G401 (cell line): Measurements from ENCODE around the gene DUSP7. TPM values are rescaled to one million over a fixed set of nuclear protein-coding genes. Genes with fewer than 3 reads are reported as not detected.

Experiments used
- DNase-seq: peaks from one replicate; pipeline ENCODE4 v3.0.0-alpha.2; 2015; ENCODE audit warnings: low spot score
- in situ Hi-C: cut with HindIII; loops from 2 replicates; pipeline ENCODE4 v1.10.0; 2016; ENCODE audit warnings: low sequenced_read_pairs, mixed read lengths
- total RNA-seq: library from RNA; depleted of rRNA; stranded (reverse); fragments of >200 nt; shearing (Covaris generic); gene quantifications from 2 replicates; pipeline ENCODE4 v1.2.3, GENCODE V29; 2014; rRNA removed

DUSP7 gene, protein sequence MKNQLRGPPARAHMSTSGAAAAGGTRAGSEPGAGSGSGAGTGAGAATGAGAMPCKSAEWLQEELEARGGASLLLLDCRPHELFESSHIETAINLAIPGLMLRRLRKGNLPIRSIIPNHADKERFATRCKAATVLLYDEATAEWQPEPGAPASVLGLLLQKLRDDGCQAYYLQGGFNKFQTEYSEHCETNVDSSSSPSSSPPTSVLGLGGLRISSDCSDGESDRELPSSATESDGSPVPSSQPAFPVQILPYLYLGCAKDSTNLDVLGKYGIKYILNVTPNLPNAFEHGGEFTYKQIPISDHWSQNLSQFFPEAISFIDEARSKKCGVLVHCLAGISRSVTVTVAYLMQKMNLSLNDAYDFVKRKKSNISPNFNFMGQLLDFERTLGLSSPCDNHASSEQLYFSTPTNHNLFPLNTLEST
- 14.6 and 16.8 TPM in 2 replicates for total RNA-seq

DNA sequence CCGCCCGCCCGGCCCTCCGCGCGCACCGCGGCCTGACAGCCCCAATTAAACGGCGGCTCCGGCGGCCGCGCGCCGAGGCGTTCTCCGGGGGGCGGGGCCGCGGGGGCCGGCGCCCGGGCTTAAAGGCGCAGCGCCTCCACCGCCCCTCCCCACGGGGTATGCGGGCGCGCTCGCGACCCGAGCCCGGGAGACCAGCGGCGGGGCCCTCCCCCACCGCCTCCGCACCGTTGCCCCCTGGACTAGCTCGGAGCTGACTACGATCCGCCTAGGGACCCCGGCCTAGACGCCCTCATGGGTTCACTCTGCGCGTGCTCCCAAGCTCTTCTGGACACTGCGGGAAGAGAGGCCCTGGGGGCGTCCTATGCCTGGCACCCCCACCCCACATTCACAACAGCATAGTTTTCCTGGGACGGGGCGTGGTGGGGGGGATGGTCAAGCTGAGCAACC, at the start of gene DUSP7:
DUSP7 (minus strand) TSS at position 51 of the 447 bp plus-strand sequence. CDS start 205 bp downstream, outside the sequence.
- in situ Hi-C loops: no loop called here
- peak; percentile 68 for DNase-seq

DNA sequence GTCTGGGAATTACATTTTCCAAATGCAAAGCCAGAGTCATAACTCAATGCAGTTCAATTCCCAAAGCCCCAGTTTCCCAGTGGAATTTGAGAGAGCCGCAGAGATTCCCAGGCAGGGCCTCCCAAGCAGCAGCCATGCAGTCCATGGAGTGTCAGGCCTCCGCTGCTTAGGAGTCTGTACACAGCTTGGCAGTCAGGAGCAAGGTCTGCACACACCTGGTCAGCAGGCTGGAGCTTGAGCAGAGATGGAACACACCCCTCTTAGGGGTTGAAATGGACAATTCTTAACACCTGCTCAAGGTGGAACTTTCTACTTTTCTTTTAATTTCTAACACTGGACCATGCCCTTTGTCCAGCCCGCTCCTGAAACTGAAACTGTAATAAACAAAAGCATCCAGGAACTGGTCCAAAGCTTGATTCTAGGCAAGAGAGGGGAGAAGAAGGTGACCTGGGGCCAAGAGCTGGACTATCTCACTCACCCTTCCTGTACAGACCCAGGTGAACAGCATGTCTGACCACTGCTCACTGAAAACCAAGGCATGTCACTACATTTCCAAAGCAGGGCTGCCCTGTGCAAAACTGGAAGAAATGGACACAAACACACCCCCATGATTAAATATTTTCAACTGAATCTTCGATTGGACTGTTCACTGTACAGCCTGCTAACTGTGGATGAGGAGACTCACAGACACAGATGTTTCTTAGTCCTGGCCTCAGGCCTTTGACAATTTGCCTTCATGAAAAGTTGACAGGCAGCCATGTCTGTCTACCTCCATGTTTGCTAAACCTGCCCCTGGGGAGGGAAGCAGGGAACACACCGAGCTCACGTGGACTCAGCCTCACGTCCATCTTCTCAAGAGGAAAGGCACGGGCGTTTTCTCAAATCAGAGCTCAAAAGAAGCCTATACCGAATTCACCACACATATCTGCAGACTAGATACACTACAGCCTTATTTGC, 48.6 kb upstream of the DUSP7 start:
- in situ Hi-C loops: no loop called here
- DNase-seq: no peak

DNA sequence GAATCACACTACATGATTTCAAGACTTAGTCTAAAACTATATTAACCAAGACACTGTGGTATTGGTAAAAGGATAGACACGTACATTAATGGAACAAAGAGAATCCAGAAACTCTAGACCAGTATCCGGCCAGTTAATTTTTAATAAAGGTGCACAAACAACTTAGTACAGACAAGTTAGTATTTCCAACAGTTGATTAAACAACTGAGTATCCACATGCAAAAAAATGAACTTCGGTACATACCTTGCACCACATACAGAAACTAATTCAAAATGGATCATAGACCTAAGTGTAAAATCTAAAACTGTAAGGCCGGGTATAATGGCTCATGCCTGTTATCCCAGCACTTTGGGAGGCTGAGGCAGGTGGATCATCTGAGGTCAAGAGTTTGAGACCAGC, 46.6 kb upstream of the DUSP7 start:
- in situ Hi-C loops: no loop called here
- no peak for DNase-seq

DNA sequence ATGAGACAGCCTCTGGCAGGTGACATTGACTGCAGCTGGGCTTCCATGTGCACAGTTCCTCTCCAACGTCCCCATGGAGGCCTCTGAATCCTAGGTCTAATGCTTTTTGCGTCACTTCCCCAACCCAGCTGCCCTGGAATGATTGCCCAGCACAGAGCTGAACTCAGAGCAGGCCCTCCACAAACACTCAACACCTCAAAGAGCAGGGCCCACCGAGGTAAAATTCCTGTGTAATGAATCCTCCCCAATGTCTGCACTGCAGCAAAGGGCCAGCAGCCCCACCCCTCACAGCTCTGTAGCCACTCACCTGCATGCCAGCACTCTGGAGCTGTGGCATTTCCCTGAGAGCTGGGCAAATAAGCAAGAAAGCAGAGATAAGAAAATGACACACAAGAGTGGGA, 42.6 kb upstream of the DUSP7 start:
- DNase-seq: no peak
- in situ Hi-C loops: no loop called here

GRCh38 chr3:52097851-52098507, 41.6 kb upstream of the DUSP7 start:
- no peak for DNase-seq

DNA sequence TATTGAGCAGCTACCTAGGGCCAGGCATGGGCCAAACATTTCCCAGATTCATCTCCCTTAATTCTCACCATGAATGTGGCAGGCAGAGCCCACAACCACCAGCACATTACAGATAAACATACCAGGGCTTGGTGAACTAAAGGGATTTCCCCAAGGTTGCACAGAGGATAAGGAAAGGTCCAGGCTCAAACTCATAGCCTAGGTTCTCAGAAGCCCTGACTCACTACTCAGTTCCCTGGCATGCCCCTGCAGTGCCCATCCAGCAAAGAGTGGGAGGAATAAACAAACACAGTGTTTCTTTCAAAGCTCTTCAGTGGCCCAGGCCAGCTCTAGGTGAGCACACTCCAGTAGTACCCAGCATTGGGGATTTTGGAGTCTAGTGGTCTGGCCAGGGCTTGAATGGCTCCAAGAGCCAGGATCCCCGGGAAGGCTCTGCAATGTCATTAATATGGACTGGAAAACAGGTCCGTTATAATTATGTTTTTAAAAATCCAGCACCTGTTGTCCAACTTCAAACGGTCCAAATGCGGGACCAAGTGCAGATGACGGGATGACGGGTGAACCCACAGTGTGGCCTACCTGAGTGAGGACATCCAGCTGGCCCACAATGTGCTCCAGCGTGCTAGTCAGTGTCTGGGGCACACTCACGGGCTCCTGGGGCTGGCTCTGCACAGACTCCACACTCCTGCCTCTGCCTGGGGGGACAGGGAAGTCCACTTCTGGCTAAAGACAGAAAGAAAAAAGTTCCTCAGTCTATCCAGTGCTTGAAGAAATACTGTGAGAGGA, 39.8 kb upstream of the DUSP7 start:
- in situ Hi-C loops: no loop called here

More at GRCh38 chr3:52097851-52098507, 41.6 kb upstream of the DUSP7 start:
- in situ Hi-C loops: no loop called here

DNA sequence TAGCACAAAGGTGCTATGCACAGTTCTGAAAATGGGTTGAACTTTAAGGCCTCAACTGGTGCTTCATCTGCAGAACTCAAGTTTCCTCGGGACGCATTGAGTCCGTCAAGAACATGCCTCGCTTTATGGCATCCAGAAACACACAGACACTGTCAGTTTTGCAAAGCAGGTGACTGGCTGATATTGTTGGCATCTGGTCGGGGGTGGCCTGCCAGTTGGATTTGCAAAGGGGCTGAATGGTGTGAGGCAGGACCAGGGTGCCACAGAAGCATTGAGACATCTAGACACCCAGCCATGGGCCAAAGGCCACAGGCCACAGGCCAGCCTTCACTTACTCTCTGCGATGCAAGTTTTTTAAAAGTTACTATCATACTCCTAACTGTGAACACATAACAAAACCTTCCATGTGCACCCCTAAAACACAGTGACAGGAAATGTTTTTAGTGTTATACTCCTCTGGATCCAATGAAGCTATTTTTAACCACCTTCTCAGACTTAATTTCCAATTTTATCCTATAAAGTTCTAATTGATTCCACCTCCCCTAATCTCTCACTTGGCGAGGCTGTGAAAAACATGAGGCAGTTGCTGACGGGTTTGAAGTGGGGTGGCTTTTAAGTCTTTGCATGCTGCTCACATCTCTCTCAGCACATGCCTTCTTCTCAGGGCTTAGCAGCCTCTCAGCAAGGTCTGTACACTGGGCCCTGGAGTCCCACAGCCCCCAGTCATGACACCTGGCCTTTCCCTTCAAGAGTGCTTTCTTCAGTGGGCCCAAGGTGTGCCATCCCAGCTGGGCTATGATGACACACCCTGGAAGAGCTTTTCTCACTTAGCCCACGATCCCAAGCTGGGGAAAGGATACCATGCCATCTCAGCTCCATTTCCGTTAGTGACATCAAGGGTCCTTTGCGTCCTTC, 38.5 kb upstream of the DUSP7 start:
- DNase-seq: no peak
- in situ Hi-C loops: no loop called here

More for the DNA sequence above, 39.8 kb upstream of the DUSP7 start:
- DNase-seq: no peak

DNA sequence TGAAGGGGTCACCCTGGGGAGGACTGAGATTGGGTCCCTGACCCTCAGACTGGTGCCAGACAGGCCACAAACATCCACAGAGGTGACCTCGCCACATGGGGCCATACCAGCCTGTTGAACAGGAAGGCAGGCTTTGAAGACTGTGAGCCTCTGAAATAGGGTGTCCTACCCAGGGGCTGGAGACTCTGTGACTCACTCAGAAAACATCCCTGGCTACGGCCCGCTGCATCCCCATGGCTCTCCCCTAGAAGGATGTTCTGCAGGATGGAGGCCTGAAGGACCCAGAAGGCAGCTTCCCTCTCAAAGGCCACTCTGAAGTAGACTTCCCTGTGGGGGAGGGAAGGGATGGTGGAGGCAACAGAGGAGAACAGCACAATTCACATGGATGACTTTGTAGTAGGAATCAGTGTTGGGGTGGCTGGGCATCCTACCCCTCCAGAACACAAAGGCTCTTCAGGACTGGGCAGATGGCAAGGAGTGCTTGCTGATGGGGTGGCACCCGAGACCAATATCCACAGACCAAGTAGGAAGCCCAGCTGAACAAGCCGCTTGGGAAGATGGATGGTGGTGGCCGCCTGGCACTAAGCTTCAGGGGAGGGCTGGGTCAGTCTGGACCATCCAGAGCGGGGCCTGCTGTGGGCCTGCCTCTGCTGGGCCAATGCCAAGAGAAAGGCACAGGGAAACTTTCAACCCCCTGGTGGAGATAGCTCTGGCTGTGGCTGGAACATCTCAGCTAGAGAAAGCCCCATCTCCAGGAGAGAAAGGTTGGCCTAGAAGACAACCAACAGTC, 37.6 kb upstream of the DUSP7 start:
- DNase-seq: no peak
- in situ Hi-C loops: no loop called here

GRCh38 chr3:52092891-52093290, 36.5 kb upstream of the DUSP7 start:
- in situ Hi-C loops: no loop called here

DNA sequence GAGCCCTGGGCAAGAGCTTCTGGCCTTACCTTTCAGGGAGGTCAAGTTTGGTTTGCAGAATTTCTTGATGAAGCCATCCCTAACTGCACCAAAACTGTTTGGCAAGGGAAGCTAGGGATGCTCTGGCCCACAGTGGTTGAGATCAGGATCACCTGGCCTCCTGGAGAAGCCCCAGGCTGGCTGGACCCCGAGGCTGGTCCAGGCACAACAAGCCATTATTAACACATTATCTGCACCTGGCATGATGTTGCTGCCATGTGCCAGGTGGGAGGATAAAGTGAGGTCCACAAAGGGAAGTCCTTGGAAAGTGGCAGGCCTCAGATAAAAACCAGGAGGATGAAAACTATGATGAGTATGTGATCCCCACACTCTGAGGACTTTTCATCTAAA, 35.9 kb upstream of the DUSP7 start:
- in situ Hi-C loops: no loop called here
- no peak for DNase-seq

More at GRCh38 chr3:52092891-52093290, 36.5 kb upstream of the DUSP7 start:
- DNase-seq: no peak

- in situ Hi-C loops: no loop called here
- no peak for DNase-seq
Measured at GRCh38 chr3:52091586-52092270, 35.4 kb upstream of the DUSP7 start.

DNA sequence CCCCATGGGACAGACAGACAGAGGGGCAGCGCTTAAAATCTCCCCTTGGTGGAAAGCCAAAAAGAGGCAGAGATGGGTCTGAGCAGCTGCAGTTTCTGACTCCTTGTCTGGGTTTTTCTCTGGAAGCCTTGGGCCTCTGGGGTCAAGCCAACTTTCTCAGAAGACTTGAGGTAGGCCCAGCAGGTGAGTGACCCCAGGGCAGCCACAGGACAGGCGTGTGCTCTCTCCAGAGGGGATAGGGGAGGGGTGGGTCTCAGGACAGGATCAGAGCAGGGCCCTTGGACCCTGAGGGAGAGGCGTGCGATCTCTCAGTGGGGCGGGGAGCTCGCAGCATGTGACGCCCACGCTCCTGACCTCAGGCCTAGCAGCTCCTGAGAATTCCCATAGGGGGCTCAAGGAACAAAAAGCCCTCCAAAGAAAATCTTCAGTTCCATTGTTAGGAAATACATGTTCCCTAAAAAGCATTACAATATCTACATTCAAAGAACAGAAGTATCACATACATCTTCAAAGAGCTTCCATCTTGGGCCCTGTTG, 34.6 kb upstream of the DUSP7 start:
- in situ Hi-C loops: no loop called here
- no peak for DNase-seq

DNA sequence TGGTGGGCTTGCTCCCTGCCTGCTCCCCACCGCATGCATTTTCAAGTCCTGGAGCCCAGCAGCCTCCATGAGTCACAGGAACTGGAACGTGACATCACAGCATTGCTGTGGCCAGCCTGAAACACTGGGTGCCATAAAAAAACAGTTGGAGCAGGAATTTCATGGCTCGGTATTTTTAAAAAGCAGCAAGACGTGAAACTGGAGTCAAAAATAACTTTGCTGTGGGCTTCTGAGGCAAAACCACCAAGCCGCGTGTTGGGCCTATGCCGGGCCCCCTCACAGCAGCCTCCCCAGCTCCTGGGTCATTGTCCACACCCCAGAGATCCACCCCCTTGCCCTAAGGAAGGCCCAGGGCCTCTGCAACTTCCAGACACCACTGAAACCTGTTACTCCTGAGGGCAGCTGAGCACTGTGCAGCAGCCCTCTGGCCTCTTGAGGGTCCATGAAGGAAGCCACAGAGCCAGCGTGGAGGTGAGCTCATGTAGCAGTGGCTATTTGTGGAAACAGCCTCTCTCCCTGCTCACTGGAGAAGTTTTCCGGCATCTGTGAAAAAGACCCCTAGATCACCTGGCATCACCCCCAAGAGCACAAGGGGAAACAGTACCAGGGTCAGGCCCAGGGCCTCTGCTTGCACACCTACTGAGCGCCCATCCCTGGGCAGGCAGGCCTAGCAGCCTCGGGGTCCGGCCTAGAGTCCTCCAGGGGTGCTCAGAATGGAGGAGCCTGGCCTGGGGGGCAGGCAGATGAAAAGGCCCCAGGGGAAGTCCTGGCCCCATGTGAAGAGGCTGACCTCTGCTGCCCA, 34.0 kb upstream of the DUSP7 start:
- in situ Hi-C loops: no loop called here
- DNase-seq: no peak

GRCh38 chr3:52089691-52090090, 33.3 kb upstream of the DUSP7 start:
- in situ Hi-C loops: no loop called here
- no peak for DNase-seq
